ENCODE results near the gene HLA-E.
"Not testable (repeated sequence)": the region's sequence is repeated elsewhere in the genome, so short reads cannot be mapped to it uniquely, and the experiment has no call there.

The HLA-E gene

GRCh38 chr6:30481211-30481964 lies 7.9 kb upstream of the HLA-E start:
- no peak for FAIRE-seq

GRCh38 chr6:30481965-30482644 lies 7.2 kb upstream of the HLA-E start:
- not testable (repeated sequence) for FAIRE-seq

GRCh38 chr6:30483677-30484279 lies 5.5 kb upstream of the HLA-E start:
- peak; percentile 56 for FAIRE-seq

- no peak for FAIRE-seq
These were observed 4.1 kb upstream of the HLA-E start for GRCh38 chr6:30485236-30485635.

- FAIRE-seq = no peak
These were observed 1.4 kb upstream of the HLA-E start for GRCh38 chr6:30487926-30488325.

GRCh38 chr6:30488697-30489080 lies 620 bp upstream of the HLA-E start:
- not testable (repeated sequence) for FAIRE-seq

GRCh38 chr6:30490026-30490876 lies 942 bp downstream of the HLA-E start:
- FAIRE-seq = no peak

- FAIRE-seq = not testable (repeated sequence)
These were observed 2.1 kb downstream of the HLA-E start for GRCh38 chr6:30491291-30491953.

- no peak for FAIRE-seq
These were observed 3.0 kb downstream of the HLA-E start for GRCh38 chr6:30491991-30492952.

- FAIRE-seq = no peak
These were observed 4.4 kb downstream of the HLA-E start for GRCh38 chr6:30493643-30494250.

GRCh38 chr6:30494291-30494861 lies 5.1 kb downstream of the HLA-E start:
- no peak for FAIRE-seq

GRCh38 chr6:30495060-30495459 lies 5.8 kb downstream of the HLA-E start:
- not testable (repeated sequence) for FAIRE-seq

- no peak for FAIRE-seq
These were observed 6.7 kb downstream of the HLA-E start for GRCh38 chr6:30495993-30496392.

- FAIRE-seq = not testable (repeated sequence)
These were observed 7.9 kb downstream of the HLA-E start for GRCh38 chr6:30497261-30497599.

- FAIRE-seq = no peak
These were observed 8.4 kb downstream of the HLA-E start for GRCh38 chr6:30497714-30498113.

- not testable (repeated sequence) for FAIRE-seq
These were observed 9.4 kb downstream of the HLA-E start for GRCh38 chr6:30498705-30499104.

- no peak for FAIRE-seq
These were observed 11.4 kb downstream of the HLA-E start for GRCh38 chr6:30500421-30501355.

GRCh38 chr6:30507849-30508827 lies 18.8 kb downstream of the HLA-E start:
- FAIRE-seq = no peak

Data from TTC549 (cell line).